Right renal pelvis (tissue), 4 donors: ENCODE measurements around the gene ZNF346. TPM values are rescaled to one million over a fixed set of nuclear protein-coding genes. Genes with fewer than 3 reads are reported as not detected.

Experiments
- DNase-seq, 4 donors: peaks; one replicate each; pipeline ENCODE4 v3.0.0-alpha.2; 2013; ENCODE audit warnings: low read depth in 4 of 4, low spot score in 3 of 4, missing footprints in 1 of 4
- polyA plus RNA-seq, 4 donors: library from polyadenylated mRNA; unstranded; fragments of 120-200 nt; gene quantifications; one replicate each; pipeline ENCODE4 v1.2.1, GENCODE V29; 2013; ENCODE audit not compliant: insufficient read length in 4 of 4

Gene ZNF346
- polyA plus RNA-seq, 4 donors: 20.0 to 26.9 (median 23.3) TPM

DNA sequence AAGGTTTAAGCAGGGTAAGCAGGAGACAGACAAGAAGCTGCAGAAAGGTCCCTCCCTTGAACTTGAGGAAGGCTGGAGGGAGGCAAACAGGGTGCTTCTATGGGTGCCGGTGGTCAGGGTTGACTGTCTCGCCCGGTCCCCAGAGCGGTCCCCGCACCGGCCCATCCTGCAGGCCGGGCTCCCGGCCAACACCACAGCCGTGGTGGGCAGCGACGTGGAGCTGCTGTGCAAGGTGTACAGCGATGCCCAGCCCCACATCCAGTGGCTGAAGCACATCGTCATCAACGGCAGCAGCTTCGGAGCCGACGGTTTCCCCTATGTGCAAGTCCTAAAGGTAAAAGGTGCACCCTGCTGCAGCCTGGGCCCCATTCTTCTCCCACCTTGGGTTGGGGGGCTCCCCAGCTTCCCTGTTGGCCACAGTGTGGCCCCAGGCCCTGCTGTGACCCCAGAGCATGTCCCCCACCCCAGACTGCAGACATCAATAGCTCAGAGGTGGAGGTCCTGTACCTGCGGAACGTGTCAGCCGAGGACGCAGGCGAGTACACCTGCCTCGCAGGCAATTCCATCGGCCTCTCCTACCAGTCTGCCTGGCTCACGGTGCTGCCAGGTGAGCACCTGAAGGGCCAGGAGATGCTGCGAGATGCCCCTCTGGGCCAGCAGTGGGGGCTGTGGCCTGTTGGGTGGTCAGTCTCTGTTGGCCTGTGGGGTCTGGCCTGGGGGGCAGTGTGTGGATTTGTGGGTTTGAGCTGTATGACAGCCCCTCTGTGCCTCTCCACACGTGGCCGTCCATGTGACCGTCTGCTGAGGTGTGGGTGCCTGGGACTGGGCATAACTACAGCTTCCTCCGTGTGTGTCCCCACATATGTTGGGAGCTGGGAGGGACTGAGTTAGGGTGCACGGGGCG is 69.9 kb downstream of the ZNF346 start:
- DNase-seq: no peak

DNA sequence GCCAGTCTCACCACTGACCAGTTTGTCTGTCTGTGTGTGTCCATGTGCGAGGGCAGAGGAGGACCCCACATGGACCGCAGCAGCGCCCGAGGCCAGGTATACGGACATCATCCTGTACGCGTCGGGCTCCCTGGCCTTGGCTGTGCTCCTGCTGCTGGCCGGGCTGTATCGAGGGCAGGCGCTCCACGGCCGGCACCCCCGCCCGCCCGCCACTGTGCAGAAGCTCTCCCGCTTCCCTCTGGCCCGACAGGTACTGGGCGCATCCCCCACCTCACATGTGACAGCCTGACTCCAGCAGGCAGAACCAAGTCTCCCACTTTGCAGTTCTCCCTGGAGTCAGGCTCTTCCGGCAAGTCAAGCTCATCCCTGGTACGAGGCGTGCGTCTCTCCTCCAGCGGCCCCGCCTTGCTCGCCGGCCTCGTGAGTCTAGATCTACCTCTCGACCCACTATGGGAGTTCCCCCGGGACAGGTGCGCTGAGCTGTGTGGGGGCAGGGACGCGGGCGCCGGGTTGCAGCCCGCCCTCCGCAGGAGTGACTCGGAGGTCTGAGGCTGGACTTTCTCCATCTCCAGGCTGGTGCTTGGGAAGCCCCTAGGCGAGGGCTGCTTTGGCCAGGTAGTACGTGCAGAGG is 70.7 kb downstream of the ZNF346 start:
- no peak for DNase-seq

DNA sequence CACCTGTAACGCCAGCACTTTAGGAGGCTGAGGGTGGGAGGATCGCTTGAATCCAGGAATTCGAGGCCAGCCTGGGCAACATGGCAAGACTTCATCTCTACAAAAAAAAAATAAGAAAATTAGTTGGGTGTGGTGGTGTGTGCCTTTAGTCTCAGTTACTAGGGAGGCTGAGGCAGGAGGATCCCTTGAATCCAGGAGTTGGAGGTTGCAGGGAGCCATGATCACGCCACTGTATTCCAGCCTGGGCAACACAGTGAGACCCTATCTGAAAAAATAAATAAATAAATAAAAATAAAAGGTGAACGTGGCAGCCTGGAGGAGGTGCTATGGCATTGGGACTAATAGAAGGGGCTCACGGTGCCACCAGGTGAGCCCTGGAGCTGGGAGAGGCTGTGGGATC is 71.3 kb downstream of the ZNF346 start:
- DNase-seq: no peak

DNA sequence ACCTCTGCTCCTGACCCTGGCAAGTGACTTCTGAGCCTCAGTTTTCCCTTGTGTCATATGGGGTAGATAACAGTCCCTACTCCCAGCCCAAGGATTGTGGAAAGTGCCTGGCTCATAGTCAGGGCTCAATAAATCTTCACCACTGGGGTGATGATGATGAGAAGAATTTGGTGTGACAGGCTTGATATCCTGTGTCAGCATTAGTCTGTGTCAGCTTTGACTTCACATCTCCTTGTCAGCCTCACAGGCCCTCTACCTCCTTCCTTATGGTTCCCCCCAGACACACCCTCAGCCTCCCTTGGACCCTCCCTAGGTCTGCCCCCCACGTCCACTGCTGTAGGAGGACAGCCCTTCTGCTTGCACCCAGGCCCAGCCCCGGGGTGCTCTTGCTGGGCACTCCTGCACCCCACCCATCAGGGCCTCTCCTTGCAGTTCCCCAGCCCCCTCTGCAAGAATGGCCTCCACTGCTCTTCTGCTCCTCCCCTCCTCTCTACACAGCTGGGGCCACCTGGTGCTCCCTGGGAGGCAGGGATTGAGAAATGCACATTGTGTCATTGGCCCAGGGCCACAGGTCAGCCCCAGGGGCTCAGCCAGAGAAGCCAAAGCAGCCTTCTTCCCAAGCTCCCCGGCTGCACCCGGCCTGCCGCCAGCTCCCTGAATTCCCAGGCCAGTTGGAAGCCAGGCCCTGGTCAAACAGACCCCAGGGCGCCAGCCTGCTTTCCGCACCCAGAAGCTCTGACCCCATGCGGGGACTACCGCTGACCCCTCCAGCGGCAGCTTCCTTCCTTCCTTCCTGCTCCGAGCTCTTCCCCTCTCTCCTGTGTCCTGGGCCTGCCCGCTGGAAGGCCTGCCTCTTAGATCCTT is 72.0 kb downstream of the ZNF346 start:
- peak in 1 of 4 donors; percentile 60 for DNase-seq

DNA sequence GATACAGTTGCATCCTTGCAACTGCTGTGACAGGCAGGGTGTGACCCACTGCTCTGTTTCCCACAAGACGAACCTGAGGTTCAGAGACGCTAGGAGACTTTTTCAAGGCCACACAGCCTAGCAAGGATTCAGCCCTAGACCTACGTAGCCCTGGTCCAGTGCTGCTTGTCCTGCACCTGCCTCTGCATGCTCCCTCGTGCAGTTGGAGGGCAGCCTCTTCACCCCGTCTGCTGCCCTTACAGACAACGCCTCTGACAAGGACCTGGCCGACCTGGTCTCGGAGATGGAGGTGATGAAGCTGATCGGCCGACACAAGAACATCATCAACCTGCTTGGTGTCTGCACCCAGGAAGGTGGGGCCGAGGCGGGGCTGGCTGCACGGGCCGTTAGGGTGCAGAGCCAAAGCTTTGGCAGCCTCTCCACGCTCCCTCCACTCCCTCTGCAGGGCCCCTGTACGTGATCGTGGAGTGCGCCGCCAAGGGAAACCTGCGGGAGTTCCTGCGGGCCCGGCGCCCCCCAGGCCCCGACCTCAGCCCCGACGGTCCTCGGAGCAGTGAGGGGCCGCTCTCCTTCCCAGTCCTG is 72.7 kb downstream of the ZNF346 start:
- DNase-seq: no peak

DNA sequence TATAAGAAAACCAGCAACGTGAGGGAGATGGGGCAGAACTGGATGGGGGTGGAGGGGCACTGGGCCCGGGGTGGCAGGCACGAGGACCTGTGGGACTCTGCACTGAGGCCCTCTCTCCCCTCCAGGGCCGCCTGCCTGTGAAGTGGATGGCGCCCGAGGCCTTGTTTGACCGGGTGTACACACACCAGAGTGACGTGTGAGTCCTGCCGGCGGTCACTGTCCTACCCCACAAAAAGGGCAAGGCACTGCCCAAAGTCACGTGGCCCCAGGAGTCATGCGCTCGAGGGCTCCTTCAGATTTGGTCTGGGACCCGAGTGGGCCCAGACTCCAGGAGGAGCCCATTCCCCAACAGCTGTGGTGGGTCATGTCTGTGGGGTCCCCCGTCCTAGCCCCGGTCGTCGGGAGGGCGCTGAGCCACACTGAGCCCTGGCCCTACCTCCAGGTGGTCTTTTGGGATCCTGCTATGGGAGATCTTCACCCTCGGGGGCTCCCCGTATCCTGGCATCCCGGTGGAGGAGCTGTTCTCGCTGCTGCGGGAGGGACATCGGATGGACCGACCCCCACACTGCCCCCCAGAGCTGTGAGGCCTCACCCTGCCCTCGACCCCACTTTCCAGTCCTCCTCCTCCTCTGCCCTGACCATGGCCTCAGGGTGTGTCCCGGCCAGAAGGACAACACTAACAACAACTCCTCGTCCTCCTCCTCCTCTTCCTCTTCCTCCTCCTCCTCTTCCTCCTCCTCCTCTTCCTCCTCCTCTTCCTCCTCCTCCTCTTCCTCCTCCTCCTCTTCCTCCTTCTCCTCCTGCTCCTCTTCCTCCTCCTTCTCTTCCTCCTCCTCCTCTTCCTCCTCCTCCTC is 73.9 kb downstream of the ZNF346 start:
- no peak for DNase-seq

DNA sequence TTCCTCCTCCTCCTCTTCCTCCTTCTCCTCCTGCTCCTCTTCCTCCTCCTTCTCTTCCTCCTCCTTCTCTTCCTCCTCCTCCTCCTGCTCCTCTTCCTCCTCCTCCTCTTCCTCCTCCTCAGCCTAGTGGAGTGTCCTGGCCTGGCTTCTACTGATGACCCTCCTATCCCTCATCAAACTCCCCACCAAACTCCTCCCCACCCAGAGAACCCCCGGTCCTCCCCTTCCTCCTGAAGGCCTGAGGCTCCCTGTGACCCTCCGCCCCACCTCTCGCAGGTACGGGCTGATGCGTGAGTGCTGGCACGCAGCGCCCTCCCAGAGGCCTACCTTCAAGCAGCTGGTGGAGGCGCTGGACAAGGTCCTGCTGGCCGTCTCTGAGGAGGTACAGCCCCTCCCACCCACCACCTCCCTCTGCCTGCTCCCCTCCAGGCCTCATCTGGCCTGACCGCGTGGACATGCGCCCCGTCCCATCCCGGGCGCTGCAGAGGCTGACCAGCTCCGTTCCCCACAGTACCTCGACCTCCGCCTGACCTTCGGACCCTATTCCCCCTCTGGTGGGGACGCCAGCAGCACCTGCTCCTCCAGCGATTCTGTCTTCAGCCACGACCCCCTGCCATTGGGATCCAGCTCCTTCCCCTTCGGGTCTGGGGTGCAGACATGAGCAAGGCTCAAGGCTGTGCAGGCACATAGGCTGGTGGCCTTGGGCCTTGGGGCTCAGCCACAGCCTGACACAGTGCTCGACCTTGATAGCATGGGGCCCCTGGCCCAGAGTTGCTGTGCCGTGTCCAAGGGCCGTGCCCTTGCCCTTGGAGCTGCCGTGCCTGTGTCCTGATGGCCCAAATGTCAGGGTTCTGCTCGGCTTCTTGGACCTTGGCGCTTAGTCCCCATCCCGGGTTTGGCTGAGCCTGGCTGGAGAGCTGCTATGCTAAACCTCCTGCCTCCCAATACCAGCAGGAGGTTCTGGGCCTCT is 74.8 kb downstream of the ZNF346 start:
- no peak for DNase-seq

DNA sequence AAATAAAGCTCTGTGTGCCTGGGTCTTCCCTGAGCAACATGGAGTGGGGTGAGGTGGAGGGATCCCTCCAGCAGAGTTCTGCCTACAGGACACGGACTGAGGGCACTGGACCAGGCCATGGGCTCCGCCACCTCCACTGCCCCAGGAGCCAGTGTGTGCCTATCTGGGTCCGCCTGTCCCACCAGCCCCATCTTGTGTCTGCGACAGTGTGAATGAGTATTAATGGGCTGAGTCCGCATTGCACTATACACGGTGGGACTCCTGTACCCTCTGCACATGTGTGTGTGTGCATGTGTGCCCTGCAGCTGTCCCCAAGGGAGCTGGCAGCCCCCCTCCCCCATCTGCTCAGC is 75.6 kb downstream of the ZNF346 start:
- no peak for DNase-seq

DNA sequence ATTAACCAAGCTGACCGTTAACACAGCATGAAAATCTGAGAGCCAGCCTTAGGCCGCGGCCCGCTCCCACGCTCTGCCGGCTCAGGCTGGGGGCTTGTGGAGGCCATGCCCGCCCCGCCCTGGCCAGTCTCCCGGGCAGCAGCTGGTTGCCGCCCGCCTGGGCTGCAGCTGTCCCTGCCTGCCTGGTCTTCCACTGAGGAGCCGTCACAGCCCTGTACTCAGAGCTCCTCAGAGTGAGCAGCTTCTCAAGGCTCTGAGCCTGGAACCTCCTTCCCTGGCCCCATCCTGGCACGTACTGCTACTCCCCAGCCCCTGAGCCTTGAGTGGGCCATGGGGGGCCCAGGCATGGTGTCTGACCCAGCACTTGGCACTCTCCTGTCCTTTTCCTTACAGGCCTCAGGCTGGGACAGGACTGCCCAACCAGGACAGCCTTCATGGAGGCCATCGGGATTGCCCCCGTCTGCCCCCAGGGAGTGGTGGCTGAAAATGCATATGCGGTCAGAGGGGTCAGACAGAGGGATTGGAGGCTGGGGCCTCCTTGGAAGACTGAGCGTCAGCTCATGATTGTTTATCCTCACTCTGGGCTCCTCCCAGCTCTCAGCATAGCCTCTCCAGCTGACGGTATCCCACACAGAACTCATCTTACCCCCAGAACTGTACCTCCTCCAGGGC is 76.1 kb downstream of the ZNF346 start:
- no peak for DNase-seq

DNA sequence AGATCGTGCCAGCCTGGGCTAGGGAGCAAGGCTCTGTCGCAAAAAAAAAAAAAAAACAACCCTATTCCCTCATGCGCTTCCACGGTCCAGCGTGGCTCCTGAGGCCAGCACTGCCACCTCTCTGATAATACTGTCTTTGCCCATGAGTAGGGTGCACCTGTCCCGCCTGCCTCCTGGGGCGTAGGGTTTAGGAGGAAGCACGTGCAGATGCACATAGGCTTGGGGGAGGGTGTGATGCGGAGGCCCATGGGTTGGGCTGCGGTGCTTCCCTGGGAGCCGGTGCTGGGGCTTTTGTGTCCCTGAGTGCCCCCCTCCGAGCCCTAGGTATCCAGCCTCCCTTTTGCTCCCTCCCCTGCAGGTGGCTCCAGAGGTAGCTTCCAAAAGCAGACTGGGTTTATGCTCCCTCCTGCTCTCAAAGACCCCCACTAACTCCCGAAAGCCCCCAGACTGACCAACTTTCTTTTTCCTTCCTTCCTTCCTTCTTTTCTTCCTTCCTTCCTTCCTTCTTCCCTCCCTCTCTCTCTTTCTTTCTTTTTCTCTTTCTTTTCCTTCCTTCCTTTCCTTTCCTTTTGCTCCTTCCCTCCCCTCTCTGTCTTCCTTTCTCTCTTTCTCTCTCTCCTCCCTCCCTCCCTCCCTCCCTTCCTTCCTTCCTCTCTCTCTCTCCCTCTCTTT is 77.1 kb downstream of the ZNF346 start:
- DNase-seq: no peak

DNA sequence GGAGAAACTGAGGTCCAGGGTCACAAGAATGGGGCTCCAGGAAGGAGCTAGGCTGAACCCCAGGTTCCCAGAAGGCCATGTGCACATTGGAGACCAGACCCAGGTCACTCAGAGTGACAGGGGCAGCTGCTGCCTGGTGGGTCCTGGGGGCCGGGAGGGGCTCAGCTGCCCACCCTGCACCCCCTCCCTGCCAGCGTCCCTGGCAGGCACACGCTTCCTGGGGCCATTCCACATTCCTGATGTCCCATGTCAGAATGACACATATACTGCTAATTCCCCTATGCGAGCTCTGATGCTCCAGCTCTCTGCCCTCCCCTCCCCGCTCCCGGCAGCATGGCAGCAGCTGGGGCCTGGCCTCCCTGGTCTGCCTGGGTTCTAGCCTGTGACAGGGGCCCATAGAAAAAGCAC is 78.2 kb downstream of the ZNF346 start:
- DNase-seq: no peak

DNA sequence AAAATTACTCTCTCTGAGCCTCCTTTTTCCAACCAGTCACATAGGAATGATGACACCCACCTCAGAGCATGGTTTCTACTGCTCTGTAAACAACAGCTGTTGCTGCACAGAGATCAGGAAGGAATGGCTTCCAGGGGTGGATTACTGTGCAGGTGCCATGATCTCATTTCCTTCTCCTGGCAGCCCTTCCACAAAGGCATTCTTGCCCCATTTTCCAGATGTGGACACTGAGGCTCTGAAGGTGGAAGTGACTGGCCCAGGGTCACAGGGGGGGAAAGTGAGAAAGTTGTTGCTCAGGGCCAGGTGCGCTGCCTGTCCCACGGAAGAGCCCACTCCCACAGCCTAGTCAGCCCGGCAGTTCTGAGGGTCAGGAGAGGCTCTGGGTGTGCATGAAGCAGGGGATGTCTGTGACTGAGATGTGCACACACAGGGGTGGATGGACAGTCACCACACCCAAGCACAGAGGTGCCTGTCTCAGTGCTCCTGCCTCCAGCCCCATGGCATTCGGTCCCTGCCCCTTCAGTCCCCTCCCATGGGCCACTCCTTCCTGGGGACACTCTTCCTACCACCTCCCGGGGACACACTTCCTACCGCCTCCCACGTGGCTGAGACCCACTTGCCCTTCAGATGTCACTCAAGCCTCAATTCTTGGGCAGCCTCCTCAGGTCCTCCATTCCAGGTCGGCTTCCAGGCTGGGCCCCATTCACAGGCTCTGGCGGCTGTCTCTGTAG is 81.2 kb downstream of the ZNF346 start:
- DNase-seq: no peak

DNA sequence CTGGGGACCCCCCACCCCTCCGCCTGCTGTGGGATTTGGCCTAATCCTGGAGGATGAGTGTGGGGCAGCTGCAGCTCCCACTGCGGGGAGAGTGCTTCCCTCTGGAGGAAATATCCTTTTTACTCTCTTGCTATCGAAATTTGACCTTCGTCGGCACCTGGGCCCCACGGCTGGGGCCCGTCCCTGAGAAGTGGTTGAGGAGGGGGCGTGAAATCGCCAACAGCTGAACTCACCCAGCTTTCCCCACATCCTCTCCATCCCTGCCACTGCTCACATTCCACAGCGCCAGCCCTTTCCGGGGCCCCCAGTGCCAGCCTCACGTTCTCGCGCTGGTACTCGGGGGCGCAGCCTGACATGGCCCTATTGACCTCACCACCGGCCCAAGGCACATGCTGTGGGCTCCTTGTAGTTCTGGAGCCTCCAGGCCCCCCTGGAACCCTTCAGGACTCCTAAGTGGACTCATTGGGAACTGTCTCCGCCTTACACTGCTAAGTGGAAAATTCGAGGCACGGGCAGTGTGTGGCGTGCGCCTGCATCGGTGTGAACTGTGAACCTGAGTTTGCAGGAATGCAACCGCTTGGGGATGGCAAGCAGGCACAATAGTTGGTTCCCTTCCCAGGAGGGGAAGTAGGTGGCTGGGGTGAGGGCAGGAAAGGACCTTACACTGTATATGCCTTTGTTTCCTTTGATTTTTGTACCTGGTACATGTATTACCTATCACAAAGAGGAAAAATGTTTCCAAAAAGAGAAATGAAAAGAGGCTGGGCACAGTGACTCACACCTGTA is 83.4 kb downstream of the ZNF346 start:
- DNase-seq: no peak

DNA sequence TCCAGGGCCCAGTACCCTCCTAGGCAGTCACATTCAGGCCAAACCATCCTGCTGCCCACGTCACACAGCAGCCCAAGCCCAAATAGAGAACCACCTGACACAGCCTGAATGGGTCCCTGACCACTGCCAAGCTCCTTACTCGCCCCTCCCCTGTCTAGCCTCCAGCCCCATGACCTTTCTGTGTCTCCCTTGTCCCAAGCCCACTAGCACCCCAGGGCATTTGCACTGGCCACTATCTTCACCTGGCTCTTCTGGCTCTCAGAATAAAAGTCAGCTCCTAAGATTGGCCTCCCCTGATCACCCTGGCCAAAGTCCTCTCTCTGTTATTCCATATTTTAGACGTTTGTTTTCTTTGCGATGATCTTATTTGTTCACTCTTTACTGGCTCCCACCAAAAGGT is 84.7 kb downstream of the ZNF346 start:
- no peak for DNase-seq

DNA sequence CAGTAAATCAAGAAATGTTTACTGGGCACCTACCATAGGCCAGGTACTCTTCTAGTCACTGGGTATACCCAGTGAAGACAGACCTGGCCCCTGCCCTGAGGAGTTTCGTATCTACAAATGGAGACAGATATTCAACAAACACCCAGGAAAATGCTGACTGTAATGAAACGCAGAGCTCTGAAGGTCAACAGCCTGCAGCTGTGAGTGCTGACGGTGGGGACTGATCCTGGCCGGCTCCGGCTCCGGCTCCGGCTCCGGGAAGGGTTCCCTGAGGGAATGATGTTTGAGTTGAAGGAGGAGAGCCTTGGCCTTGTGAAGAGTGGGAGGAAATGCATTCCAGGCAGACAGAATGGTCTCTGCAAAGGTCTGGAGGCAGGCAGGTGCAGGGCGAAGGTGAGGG is 87.3 kb downstream of the ZNF346 start:
- no peak for DNase-seq

DNA sequence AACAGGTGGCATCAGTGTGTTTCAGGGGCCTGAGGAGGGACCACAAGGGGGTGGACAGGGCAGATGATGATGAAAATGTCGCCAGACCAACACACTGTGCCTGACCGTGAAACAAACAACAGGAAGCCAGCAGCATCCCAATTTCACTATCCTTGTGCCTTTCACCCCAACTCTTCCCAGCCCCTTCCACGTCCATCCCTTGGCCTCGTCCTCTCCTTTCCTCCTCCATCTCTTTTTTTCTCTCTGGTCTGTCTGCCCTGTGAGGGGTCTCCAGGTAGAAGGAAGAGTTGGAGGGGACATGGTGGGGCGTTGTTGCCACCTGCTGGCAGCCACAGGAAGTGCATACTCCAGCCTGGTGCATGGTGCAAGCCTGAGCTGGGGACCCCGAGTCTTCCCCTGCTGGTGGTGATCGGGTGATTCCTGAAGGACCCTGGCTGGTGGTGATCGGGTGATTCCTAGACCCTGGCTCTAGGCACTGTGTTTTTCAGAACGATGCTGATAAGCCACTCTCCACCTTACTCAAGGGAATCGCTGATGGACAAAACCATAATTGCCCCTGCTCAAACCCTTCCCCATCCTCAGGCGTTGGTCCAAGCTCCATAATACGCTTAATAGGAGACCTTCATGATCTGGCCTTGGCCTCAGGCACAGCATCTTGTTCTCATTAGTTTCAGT is 89.4 kb downstream of the ZNF346 start:
- no peak for DNase-seq
